SK-N-MC (cell line): ENCODE results near the gene IST1.

Experiments used
- DNase-seq: peaks from one replicate; pipeline ENCODE4 v3.0.0-alpha.2; 2011; ENCODE audit warnings: low read depth, low spot score
- H3K27ac ChIP-seq: fragments of 200-600 bp; sonication (generic); 2 replicates; pipeline ENCODE4 v1.5.1; 2016; ENCODE audit warnings: mixed run types
- H3K36me3 ChIP-seq: fragments of 200-600 bp; sonication (generic); 2 replicates; pipeline ENCODE4 v1.6.1; 2017; ENCODE audit warnings: antibody characterized with exemption, low read length, mixed read lengths; ENCODE audit not compliant: insufficient read depth
- H3K4me3 ChIP-seq: fragments of 200-600 bp; sonication (generic); 2 replicates; pipeline ENCODE4 v1.5.1; 2016
- H3K9ac ChIP-seq: fragments of 200-600 bp; sonication (generic); 2 replicates; pipeline ENCODE4 v1.8.0; 2017; ENCODE audit warnings: mixed run types, mixed read lengths; ENCODE audit not compliant: insufficient read length
- H3K9me3 ChIP-seq: fragments of 200-600 bp; sonication (generic); 2 replicates; pipeline ENCODE4 v1.6.1; 2017; ENCODE audit warnings: low read depth, mild to moderate bottlenecking, antibody characterized with exemption, low read length, moderate library complexity, mixed read lengths
- EZH2 ChIP-seq: fragments of 200-600 bp; sonication (generic); IDR thresholded peaks from one replicate; pipeline ENCODE4 v1.6.1; 2017; ENCODE audit warnings: antibody characterized with exemption
- FOXP2 ChIP-seq: optimal IDR thresholded peaks from 2 replicates; pipeline ENCODE3; 2011; ENCODE audit warnings: mild to moderate bottlenecking, moderate library complexity; ENCODE audit not compliant: insufficient read depth; ENCODE audit errors: extremely low read length, control extremely low read depth
- POLR2AphosphoS5 ChIP-seq: IDR thresholded peaks from 2 replicates; pipeline ENCODE4 v1.6.1; 2012; ENCODE audit warnings: mild to moderate bottlenecking, low read depth, low read length, borderline replicate concordance

Gene IST1

DNA sequence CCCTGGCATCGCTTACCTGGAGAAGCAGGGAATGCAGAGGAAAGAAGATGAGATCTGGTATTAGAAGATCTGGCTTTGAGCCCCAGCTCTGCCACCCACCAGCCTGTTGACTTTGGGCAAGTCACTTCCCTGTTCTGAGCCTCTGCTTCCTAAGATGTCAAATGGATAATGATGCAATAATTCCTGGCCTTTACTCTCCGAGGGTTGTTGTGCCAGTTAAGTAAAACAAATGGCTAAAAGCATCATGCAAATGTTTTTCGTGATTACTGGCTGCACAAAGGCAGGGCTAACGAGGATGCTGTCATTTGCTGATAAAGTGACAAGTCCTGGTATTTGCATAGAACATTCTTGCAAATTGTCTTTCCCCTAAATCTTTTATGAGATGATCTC, 10.1 kb upstream of the IST1 start:
- peaks cover 6% of the 10 kb centered on the region; the same call in 1 of the 2 replicates for H3K36me3 ChIP-seq
- H3K9ac ChIP-seq = no peak overlapping the region
- DNase-seq = no peak
- H3K9me3 ChIP-seq = no peaks in the 10 kb centered on the region
- TF ChIP-seq FOXP2 (no peak), POLR2AphosphoS5 (no peak), EZH2 (no peak)
- H3K4me3 ChIP-seq = no peak overlapping the region
- no peak overlapping the region for H3K27ac ChIP-seq

DNA sequence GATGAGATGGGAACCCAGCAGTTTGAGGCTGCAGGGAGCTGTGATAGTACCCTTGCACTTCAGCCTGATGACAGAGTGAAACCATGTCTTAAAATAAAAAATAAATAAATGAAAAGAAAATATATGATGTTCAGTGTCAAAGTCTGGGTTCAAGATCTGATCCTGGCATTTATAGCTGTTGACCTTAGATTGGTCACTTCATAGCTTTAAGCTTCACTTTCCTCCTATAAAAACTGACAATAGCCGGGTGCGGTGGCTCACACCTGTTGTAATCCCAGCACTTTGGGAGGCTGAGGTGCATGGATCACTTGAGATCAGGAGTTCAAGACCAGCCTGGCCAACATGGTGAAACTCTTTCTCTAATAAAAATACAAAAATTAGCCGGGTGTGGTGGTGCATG, 6.2 kb upstream of the IST1 start:
- no peak overlapping the region for H3K4me3 ChIP-seq
- no peak overlapping the region for H3K27ac ChIP-seq
- H3K36me3 ChIP-seq = no peaks in the 10 kb centered on the region
- no peak for DNase-seq
- H3K9me3 ChIP-seq = no peaks in the 10 kb centered on the region
- no peak overlapping the region for H3K9ac ChIP-seq
- no peak for TF ChIP-seq FOXP2
- TF ChIP-seq POLR2AphosphoS5 = no peak
- TF ChIP-seq EZH2 = no peak

DNA sequence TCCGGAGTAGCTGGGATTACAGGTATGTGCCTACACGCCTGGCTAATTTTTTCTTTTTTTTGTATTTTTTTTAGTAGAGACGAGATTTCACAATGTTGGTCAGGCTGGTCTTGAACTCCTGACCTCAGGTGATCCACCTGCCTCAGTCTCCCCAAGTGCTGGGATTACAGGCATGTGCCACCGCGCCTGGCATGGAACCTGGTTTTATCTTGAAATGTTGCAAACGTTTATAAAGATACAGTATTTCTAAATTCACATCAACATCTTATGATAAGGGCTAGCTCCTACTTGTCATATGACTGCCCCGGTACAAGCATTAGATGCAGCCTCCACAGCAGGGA, 1.5 kb upstream of the IST1 start:
- H3K9ac ChIP-seq = no peak overlapping the region
- peaks cover 8% of the 10 kb centered on the region for H3K36me3 ChIP-seq
- DNase-seq = no peak
- no peak overlapping the region for H3K27ac ChIP-seq
- H3K9me3 ChIP-seq = no peaks in the 10 kb centered on the region
- TF ChIP-seq POLR2AphosphoS5 = no peak
- TF ChIP-seq EZH2 = no peak
- TF ChIP-seq FOXP2 = no peak
- H3K4me3 ChIP-seq = peak overlapping the region; percentile 81

DNA sequence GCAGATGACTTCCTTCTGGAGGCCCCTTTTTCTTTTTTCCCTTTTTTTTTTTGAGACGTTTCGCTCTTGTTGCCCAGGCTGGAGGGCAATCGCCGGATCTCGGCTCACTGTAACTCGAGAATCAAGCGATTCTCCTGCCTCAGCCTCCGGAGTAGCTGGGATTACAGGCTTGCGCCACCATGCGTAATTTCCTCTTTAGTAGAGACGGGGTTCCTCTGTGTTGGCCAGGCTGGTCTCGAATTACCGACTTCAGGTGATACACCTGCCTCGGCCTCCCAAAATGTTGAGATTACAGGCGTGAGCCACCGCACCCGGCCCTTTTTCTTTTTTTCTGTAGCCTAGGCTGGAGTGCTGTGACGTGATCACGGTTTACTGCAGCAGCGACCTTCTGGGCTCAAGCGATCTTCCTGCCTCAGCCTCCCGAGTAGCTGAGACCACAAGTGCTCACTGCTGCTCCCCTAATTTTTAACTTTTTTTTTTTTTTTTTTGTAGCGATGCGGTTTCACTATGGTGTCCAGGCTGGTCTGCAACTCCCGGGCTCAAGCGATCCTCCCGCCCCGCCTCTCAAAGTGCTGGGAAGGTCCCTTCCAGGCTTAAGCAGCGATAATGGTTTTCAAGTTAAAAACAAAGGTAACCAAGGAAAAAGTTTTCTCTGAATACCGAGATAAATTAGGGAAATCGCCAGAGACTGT, 956 bp upstream of the IST1 start:
- H3K4me3 ChIP-seq = peak overlapping the region; percentile 81
- peaks cover 8% of the 10 kb centered on the region for H3K36me3 ChIP-seq
- H3K27ac ChIP-seq = 0 out of 2 replicates have a peak overlapping the region, but pooled peaks have one; percentile 9
- no peak for DNase-seq
- no peak for TF ChIP-seq EZH2
- no peak for TF ChIP-seq POLR2AphosphoS5
- TF ChIP-seq FOXP2 = no peak
- H3K9me3 ChIP-seq = no peaks in the 10 kb centered on the region
- H3K9ac ChIP-seq = peak overlapping the region; percentile 73

DNA sequence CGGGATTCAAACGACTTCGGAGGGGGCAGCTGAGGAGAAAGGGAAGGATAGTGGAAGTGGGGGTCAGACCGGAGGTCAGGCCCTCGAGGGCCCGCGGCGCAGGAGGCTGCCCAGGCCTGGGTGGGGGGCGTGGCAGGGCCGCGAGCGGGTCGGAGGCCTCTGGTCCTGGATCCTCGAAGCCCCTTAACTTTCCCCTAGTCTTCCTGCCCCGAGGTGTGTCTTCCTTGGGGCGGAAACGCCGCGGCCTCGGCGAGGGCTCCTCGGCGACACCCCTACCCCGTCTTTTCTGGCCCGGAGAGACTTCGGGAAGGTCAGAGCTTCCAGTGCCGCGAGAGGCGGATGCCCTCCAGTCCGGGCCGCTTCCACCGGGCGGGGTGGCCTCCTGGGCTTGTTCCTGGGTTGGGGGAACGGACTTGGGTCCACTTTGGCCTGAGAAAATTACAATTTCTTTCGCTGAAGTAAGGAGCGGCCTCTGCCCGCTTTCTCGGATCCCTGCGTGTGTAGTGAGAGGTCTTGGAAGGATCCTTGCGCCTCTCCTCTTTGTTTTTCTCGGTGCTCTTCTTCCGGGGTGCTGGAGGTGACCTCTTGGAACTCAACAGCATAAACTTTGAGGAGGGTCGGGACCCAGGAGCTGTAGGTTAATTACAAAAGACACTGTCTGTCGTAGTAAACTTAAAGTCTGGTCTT, 491 bp downstream of the IST1 start:
- Histone ChIP-seq H3K9me3 (no peaks in the 10 kb centered on the region), H3K36me3 (peaks cover 8% of the 10 kb centered on the region), H3K4me3 (peak overlapping the region; percentile 81), H3K9ac (peak overlapping the region; percentile 91), H3K27ac (peak overlapping the region; percentile 70)
- DNase-seq = no peak
- TF ChIP-seq FOXP2 (no peak), POLR2AphosphoS5 (no peak), EZH2 (no peak)

DNA sequence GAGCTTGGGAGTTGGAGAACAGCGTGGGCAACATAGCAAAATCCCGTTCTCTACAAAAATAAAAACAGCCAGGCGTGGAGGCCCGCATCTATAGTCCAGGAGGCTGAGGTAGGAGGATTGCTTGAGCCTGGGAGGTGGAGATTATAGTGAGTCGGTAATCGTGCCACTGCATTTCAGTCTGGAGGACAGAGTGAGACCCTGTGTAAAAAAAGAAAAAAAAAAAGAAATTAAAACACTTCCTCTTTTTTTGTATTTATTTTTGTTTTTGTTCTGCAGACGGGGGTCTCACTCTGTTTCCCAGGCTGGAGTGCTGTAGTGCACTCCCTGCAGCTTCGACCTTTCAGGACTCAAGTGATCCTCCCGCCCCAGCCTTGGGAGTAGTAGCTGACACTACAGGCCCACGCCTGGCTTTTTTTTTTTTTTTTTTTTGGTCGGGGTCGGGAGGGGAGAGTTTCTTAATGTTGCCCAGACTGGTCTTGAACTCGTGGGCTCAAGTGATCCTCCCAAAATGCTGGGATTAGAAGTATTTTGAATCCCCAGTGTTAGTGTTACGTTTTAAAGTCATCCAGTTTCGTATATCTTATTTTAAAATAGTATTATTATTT, 1.5 kb downstream of the IST1 start:
- Histone ChIP-seq H3K9ac (peak overlapping the region; percentile 91), H3K27ac (no peak overlapping the region)

DNA sequence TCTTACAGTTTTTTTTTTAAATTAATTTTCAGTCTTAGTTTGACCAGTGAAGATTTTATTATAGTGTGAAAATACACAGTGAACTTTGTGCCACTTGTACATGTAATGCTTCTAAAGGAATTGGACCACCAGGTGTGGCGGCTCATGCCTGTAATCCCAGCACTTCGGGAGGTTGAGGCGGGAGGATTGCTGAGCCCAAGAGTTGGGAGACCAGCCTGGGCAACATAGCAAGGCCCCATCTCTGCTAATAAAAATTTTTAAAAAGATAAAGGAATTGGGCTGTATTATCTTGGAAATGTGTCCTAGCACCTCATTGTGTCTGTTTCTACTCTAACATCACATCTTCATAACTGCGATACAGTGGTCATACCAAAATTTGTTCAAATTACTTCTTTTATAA, 3.8 kb downstream of the IST1 start:
- DNase-seq = no peak
- H3K9ac ChIP-seq = no peak overlapping the region

More for the DNA sequence above, 1.5 kb downstream of the IST1 start:
- Histone ChIP-seq H3K36me3 (peaks cover 8% of the 10 kb centered on the region), H3K4me3 (peak overlapping the region; percentile 81), H3K9me3 (no peaks in the 10 kb centered on the region)
- TF ChIP-seq FOXP2 = no peak
- DNase-seq = no peak

DNA sequence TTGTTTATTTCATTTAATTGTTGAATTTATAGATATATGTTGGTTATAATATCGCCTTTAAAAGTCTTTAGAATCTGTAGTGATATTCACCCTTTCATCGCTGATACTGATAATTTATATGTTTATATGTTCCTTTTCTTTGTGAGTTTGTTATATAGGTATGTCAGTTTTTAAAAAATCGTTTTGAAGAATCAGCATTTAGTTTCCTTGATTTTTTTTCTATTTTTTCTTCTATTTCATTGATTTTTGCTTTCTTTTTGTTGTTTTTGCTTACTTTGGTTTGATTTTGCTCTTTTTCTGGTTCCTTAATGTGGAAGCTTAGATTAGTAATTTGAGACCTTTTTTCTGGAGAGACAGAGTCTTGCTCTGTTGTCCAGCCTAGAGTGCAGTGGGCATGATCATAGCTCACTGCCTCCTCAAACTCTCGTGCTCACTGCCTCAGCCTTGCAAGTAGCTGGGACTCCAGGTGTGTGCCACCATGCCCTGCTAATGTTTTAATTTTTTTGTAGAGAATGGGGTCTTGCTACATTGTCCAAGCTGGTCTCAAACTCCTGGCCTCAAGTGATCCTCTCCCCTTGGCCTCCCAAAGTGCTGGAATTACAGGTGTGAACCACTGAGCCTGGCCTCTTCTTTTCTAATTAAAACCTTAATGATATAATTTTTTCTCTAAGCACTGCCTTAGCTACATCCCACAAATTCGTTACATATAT, 7.5 kb downstream of the IST1 start:
- TF ChIP-seq FOXP2 (no peak), EZH2 (no peak), POLR2AphosphoS5 (no peak)

More for the DNA sequence above, 3.8 kb downstream of the IST1 start:
- Histone ChIP-seq H3K36me3 (peaks cover 19% of the 10 kb centered on the region), H3K9me3 (no peaks in the 10 kb centered on the region), H3K27ac (no peak overlapping the region), H3K4me3 (no peak overlapping the region)
- TF ChIP-seq FOXP2 (no peak), EZH2 (no peak), POLR2AphosphoS5 (no peak)

More for the DNA sequence above, 7.5 kb downstream of the IST1 start:
- Histone ChIP-seq H3K36me3 (peaks cover 13% of the 10 kb centered on the region; the same call in 1 of the 2 replicates), H3K27ac (no peak overlapping the region), H3K9me3 (no peaks in the 10 kb centered on the region), H3K4me3 (no peak overlapping the region), H3K9ac (no peak overlapping the region)
- DNase-seq = no peak
